Inflammatory macrophage (primary cell): ENCODE results near the gene TOB2.

Experiments used
- DNase-seq, 2 donors: peaks; one replicate each; pipeline ENCODE4 v3.0.0-alpha.2; 2020 to 2022
- total RNA-seq, 18 experiments: gene quantifications; one replicate each; lab custom pipeline; 2026; ENCODE audit warnings: mixed read lengths in 6 of 18, inconsistent platforms in 2 of 18; lab: John Stamatoyannopoulos, UW

TOB2 gene
- 9.1 to 53.4 (median 20.3) reads per million in 18 experiments for total RNA-seq

GRCh38 chr22:41446639-41447434 is at the start of gene TOB2:
Gene TOB2 (minus strand): TSS chr22:41446801. CDS start chr22:41437345, 9,456 bp downstream.
- peak; percentile 94 to 95 for DNase-seq

GRCh38 chr22:41491374-41492100 is 44.9 kb upstream of the TOB2 start:
- no peak for DNase-seq

GRCh38 chr22:41488596-41489385 is 42.2 kb upstream of the TOB2 start:
- DNase-seq: no peak

- DNase-seq: no peak
Measured at GRCh38 chr22:41488076-41488475, 41.5 kb upstream of the TOB2 start.

DNA sequence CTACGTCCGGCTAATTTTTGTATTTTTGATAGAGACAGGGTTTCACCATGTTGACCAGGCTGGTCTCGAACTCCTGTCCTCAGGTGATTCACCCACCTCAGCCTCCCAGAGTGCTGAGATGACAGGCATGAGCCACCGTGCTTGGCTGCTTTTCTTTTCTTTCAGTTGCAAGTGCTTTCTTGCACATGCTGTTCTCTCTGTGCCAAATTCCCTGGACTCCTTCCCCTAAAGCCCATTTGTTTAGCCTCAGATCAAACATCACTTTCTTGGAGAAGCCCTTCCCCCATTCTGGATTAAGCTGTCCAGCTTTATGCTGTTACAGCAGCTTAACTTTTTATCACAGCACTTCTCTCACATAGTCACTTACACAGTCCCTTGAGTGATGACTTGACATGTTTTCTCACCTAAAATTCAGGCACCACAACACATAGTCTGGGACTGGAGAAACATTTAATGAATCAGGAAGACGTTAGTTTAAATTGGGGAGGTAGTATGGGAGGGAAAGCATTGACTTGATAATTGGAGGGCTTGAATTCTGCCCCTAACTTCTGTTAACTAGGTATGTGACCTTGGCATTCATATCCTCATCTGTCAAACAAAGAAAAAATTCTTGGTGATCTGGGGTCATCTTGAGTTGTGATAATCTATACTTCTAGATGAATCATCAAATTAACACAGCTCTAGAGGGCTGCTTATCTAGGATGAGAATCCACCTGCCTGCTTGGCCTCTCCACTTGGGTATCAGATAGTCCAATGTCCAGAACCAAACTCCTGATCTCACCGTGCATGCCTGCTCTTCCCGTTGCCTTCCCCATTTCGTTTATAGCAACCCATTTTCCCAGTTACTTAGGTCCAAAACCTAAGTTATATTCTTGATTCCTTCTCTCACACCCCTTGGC is 40.7 kb upstream of the TOB2 start:
- DNase-seq: no peak

DNA sequence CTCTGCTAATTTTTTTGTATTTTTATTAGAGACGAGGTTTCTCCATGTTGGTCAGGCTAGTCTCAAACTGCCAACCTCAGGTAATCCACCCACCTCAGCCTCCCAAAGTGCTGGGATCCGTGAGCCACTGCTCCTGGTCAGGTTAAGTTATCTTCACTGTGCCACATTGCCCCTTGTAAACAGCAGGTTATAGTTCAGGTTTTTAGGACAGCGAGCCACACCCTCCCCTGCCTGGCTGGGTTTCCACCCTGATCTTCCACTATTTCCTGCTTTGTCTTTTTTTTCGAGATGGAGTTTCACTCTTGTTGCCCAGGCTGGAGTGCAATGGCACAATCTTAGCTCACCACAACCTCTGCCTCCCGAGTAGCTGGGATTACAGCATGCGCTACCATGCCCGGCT is 38.4 kb upstream of the TOB2 start:
- no peak for DNase-seq

DNA sequence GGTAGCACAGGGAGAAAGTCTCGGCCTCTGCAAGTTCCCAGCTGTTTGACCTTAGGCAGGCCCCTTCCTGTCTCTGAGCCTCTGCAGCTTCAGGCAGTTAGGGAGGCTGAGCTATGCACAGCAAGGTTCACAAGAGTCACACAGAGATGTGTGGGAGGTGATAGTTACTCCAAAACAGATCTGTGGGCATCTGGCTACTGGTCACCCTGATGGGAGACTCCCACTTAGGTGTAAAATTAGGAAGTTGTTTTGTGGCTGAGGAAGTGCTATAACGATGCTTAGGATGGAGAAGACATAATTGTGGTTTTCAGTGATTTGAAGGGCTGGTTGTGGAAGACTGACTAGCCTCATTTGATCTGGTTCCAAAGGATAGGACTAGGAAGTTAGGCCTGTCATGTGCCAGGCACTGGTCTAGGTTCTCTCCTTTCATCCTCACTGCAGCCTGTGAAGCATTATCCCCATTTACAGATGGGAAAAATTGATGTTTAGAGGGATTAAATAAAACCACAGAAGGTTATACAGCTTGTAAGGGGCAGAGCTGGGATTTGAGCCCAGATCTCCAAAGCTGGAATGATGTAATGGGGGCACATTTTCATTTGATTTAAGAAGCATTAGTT is 35.8 kb upstream of the TOB2 start:
- peak; percentile 86 to 93 for DNase-seq

GRCh38 chr22:41481925-41482318 is 35.3 kb upstream of the TOB2 start:
- DNase-seq: no peak

- no peak for DNase-seq
Measured at GRCh38 chr22:41481131-41481830, 34.7 kb upstream of the TOB2 start.

DNA sequence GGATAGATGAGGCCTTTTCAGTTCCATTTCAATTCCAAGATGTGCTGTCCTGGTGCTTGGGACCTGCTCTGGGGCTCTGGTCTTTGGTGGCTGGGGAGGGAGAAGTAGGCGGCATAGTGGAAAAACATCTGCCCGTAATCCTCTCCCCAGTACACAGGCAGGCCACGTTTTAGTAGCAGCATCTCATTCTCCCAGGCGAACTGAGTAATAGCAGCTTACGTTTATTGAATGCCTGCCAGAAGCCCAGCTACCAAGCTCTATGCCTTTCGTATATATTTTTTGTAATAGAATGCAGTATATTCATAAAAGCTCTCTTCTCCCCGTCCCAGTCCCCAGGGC is 33.8 kb upstream of the TOB2 start:
- DNase-seq: no peak

DNA sequence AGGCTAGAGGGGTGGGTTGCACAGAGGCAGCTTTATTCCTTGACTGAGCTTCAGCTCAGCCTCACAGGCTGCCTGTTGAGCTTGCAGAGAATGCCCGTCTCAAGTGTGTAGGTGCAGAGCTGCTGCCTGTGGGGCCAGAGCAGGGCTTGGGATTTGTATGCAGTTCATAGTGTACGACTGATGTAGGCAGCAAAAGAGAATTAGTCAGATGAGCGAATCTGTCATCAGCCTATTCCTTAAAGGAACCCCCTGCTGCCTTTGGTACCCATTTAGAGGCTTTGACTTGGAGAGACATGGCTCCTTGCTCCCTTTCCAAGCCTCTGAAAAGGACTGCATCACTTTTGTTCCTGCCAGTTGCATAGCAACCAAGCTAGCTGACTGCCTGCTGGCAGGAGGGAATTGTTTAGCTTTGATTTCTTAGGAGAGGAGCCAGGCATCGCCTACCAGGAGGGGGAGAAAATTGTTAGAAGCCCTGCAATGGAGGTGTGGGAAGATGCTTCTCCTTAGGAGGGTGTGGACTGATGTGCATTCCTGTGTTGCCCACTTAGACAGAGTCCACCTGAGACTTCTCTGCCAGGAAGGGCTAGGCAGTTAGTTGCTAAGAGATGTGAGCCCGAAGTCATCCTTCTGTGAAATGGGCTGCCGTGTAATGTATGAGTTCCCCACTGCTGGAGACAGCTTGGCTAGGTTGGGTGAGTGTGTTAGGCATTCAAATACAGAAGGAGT is 33.2 kb upstream of the TOB2 start:
- no peak for DNase-seq

DNA sequence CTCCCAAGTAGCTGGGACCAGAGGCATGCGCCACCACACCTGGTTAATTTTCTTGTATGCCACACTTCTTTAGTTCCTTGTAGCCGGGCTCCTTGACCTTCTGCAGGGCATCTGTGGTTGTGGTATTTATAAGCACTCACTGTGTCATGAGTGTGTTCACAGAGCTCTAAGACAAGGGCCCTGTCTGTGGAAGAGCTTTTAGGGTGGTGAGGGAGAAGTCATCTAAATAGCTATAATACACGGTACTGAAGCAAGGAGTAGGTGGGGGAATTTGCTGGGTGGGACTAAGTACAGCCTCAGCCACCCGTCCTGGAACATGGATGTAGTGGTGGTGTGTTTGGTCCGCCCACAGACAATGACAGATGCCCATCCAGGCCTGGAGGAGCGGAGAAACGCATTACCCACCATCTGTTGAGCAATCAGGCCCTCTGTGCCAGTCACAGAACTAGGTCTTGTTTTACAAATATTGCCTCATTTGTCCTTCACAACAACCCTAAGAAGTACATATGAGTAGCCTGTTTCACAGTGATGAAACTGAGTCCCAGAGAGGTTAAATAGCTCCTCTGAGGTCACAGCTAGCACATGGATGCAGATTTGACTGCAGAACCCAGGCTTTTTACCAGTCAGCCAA is 32.4 kb upstream of the TOB2 start:
- peak; percentile 91 to 95 for DNase-seq

DNA sequence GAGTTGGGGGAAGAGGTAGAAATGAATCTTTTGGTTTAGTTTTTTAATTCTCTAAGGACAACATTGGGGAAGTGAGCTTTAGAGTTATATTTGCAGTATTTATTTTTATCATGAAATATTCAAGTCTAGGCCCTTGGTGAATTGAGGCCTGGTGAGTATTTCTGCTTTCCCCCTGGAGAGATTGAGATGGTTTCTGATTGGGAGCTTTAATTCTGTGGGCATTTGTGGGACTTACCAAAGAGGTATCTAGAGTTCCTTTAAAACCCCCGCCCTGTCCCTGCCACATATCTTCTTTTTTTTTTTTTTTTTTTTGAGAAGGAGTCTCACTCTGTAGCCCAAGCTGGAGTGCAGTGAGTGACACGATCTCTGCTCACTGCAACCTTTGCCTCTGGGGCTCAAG is 31.9 kb upstream of the TOB2 start:
- no peak for DNase-seq

- DNase-seq: no peak
Measured at GRCh38 chr22:41474872-41475451, 28.4 kb upstream of the TOB2 start.

DNA sequence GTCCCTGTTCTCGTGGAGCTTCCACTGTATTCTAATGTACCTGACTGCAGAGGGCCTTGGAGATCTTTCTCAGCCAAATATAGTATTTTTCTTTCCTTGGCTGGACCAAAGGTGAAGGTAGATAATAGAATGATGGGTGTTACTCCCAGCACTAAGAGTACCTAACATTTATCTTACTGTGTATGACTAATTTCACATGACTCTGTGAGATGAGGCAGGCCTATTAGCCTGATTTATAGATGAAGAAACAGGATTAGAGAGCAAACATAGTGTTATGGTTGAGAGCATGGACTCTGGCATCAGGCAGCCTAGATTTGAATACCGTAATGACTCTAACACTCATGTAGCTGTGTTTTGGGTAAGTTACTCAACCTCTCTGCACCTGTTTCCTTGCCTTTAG is 25.0 kb upstream of the TOB2 start:
- no peak for DNase-seq

- peak in 1 of 2 donors; percentile 21 for DNase-seq
Measured at GRCh38 chr22:41470886-41471285, 24.3 kb upstream of the TOB2 start.

DNA sequence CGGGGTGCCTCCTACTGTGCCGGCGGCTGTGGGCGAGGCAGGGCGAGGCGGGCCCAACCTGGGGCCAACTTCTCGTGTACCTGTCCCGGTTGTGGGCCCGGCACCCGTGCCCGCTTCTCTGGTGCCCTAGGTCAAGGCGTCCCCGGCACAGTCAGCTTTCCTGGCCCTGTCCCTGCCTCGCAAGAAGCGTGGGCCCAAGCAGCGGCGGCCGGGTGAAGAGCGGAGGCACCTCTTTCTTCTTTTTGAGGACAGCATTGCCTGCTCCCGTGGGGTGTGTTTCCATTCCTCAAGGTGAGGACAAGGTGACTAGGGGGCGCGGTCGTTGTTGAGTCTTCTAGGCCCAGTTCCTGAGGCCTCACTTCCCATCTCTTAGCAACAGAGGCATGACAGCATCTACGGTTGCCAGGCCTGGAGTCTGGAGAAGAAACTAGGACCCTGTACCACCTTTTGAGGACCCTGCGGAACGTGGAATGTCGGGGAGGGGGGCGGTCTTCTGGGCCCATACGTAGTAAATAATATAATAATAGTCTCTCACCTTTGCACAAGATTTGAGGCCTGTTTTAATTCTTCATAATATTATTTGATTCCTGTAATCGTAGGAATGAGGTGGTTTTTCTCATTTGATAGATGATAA is 22.7 kb upstream of the TOB2 start:
- peak; percentile 30 to 64 for DNase-seq

DNA sequence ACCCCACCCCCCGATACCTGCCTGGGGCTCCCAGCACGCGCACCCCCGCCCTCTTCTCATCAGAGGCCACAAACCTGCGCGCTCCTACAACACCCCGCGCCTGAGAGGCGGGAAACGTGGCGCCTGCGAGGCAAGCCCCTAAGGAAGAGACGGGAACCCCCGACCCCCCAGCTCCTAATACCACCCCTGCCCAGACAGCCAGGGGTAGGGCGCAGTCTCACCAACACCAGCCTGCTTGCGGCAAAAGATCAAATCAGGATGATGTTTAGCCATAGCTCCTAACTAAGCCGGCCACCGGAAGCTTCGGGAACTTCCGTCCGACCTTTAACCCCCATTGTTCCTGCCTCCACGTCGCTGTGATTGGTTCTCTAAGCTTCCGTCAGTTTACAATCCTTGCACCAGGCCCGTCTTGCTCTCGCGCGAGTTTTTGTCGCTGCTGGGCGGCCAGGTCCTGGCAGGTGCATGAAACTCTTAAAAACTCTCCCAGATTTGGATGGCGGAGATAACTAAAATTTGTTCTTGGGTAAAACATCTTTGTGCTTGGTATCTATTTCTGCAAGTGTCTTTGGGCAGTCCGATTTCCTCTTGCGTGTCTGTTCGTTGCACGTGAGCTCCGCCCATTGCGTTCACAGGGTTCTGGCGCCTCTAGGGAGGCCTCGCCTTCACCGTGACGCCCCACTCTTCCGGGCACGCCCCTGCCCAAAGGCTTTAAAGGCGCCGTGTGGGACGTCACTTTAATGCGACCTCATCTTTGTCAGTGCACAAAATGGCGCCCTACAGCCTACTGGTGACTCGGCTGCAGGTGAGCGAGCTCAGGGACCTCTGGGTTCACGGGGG is 22.0 kb upstream of the TOB2 start, which contains the start of the genes ACO2 and PHF5A:
TSS of gene ACO2 (plus strand) at position 737 of the 837 bp plus-strand sequence. CDS start at position 767, 30 bp downstream.
TSS of gene PHF5A (minus strand) at position 312 of the 837 bp plus-strand sequence. CDS start at position 273, 39 bp downstream.
- DNase-seq: peak; percentile 98 to 99
